HepG2 (cell line): ENCODE results near the gene PRPSAP1. TPM values are rescaled to one million over a fixed set of nuclear protein-coding genes. Genes with fewer than 3 reads are reported as not detected.

Source experiments
- ATAC-seq: fragments of 200-7000 bp; cut with Tn5 transposase; 3 replicates; pipeline ENCODE4 v1.9.1; 2020; ENCODE audit warnings: mild to moderate bottlenecking, moderate library complexity
- BruUV-seq: library from RNA; stranded (reverse); fragments of 400-500 nt; replicated peaks from 2 replicates; lab custom pipeline; 2021; lab: Mats Ljungman, UMichigan
- CTCF ChIA-PET: fragments of 300-600 bp; formaldehyde crosslinking; extraction: SDS; loops from one replicate; lab custom pipeline; 2021; ENCODE audit warnings: low total read pairs, inconsistent platforms, low intra/inter-chr PET ratio; lab: Yijun Ruan, JAX
- POLR2A ChIA-PET: fragments of 350-600 bp; sonication (Branson Sonifier 250); formaldehyde crosslinking; loops from one replicate; lab custom pipeline; 2020; ENCODE audit warnings: antibody characterized with exemption, inconsistent platforms; lab: Yijun Ruan, JAX
- DNase-seq: peaks from one replicate; pipeline ENCODE4 v3.0.0-alpha.2; 2015; ENCODE audit warnings: low spot score
- FAIRE-seq: peaks from 3 replicates; lab custom pipeline; 2011; peaks lifted over from hg19 to GRCh38; lab: Jason Lieb, UNC
- H2AFZ ChIP-seq: one replicate; pipeline ENCODE4 v1.6.1; 2011; ENCODE audit warnings: low read length, inconsistent platforms
- H3K27ac ChIP-seq: fragments of 300-600 bp; 3 replicates; pipeline ENCODE4 v1.8.0; 2011; ENCODE audit warnings: mixed run types, mild to moderate bottlenecking, mixed read lengths, low read length, inconsistent platforms; ENCODE audit not compliant: insufficient read depth; ENCODE audit errors: extremely low read length
- H3K27me3 ChIP-seq, 2 experiments: fragments of 200-600 bp in 1 of 2; 2 replicates in 1 of 2; 3 replicates in 1 of 2; pipeline versions ENCODE4 v1.6.0 to v1.8.0; 2011; ENCODE audit warnings: low read length in 2 of 2, mild to moderate bottlenecking in 2 of 2, moderate library complexity in 2 of 2, inconsistent platforms in 1 of 2; ENCODE audit not compliant: insufficient read depth in 2 of 2, control insufficient read depth in 1 of 2
- H3K36me3 ChIP-seq, 2 experiments: fragments of 200-600 bp in 1 of 2; replicated peaks in 1 of 2; 2 replicates in 1 of 2; 3 replicates in 1 of 2; pipeline versions ENCODE4 v1.5.1 to v1.8.0; 2011; ENCODE audit warnings: low read length in 2 of 2, inconsistent platforms in 1 of 2; ENCODE audit not compliant: insufficient read depth in 2 of 2, control insufficient read depth in 1 of 2
- H3K4me1 ChIP-seq: 2 replicates; pipeline ENCODE4 v1.5.1; 2012; ENCODE audit warnings: low read length, inconsistent platforms; ENCODE audit not compliant: insufficient read depth
- H3K4me2 ChIP-seq: 2 replicates; pipeline ENCODE4 v1.6.0; 2011; ENCODE audit warnings: low read depth, low read length, inconsistent platforms
- H3K4me3 ChIP-seq, 3 experiments: fragments of 200-600 bp in 1 of 3; sonication (generic), shearing (Covaris generic) in 1 of 3; replicated peaks in 1 of 3; 2 replicates each; pipeline ENCODE4 v1.5.1; 2011 to 2016; ENCODE audit warnings: low read length in 3 of 3, inconsistent platforms in 2 of 3, low read depth in 2 of 3, mild to moderate bottlenecking in 2 of 3, control low read depth in 1 of 3, mixed read lengths in 1 of 3; ENCODE audit not compliant: insufficient read depth in 1 of 3
- H3K79me2 ChIP-seq: one replicate; pipeline ENCODE4 v1.6.1; 2011; ENCODE audit warnings: low read length, inconsistent platforms; ENCODE audit not compliant: insufficient read depth
- H3K9ac ChIP-seq: 2 replicates; pipeline ENCODE4 v1.6.0; 2011; ENCODE audit warnings: mild to moderate bottlenecking, low read depth, low read length, inconsistent platforms; ENCODE audit not compliant: insufficient read depth
- H3K9me3 ChIP-seq: 2 replicates; pipeline ENCODE4 v1.5.1; 2012; ENCODE audit warnings: mild to moderate bottlenecking, low read length
- H4K20me1 ChIP-seq: 2 replicates; pipeline ENCODE4 v1.6.0; 2011; ENCODE audit warnings: inconsistent platforms, mild to moderate bottlenecking, low read length, moderate library complexity; ENCODE audit not compliant: insufficient read depth
- CBX2 ChIP-seq, 2 experiments: fragments of 200-600 bp in 1 of 2; sonication (generic); formaldehyde crosslinking in 1 of 2; IDR thresholded peaks; 2 replicates each; pipeline versions ENCODE4 v1.7.0 to v1.8.1; 2018 to 2022; ENCODE audit warnings: low read depth in 2 of 2, low read length in 1 of 2, mild to moderate bottlenecking in 1 of 2, missing genetic modification reagents in 1 of 2
- CEBPB ChIP-seq: IDR thresholded peaks from 2 replicates; pipeline ENCODE4 v1.6.1; 2011; ENCODE audit warnings: low read depth, low read length, improper control_type of control experiment, borderline replicate concordance
- CEBPG ChIP-seq: IDR thresholded peaks from 2 replicates; pipeline ENCODE4 v1.6.1; 2016
- CHD2 ChIP-seq: IDR thresholded peaks from 2 replicates; pipeline ENCODE4 v1.6.1; 2011; ENCODE audit warnings: low read depth, low read length, improper control_type of control experiment
- ERF ChIP-seq: IDR thresholded peaks from 2 replicates; pipeline ENCODE4 v1.6.1; 2018; ENCODE audit warnings: missing biosample characterization, missing genetic modification reagents
- FOXC1 ChIP-seq: sonication (generic); formaldehyde crosslinking; IDR thresholded peaks from 2 replicates; pipeline ENCODE4 v1.8.0; 2022; ENCODE audit warnings: mild to moderate bottlenecking, missing genetic modification reagents, borderline replicate concordance
- GATAD2A ChIP-seq: IDR thresholded peaks from 2 replicates; pipeline ENCODE4 v1.6.1; 2016
- HDAC2 ChIP-seq: sonication (generic); formaldehyde crosslinking; IDR thresholded peaks from 2 replicates; pipeline ENCODE4 v1.4.0; 2020; ENCODE audit warnings: missing genetic modification reagents
- HMGA1 ChIP-seq: sonication (generic); formaldehyde crosslinking; conservative IDR thresholded peaks from 2 replicates; pipeline ENCODE4 v1.4.0; 2020; ENCODE audit warnings: missing genetic modification reagents
- LCORL ChIP-seq, 2 experiments: fragments of 450-650 bp in 1 of 2; sonication (generic) in 1 of 2; formaldehyde crosslinking in 1 of 2; IDR thresholded peaks; 2 replicates each; pipeline versions ENCODE4 v1.5.0 to v1.6.1; 2017 to 2020; ENCODE audit warnings: antibody characterized with exemption in 1 of 2, missing genetic modification reagents in 1 of 2
- MTA1 ChIP-seq: sonication (generic); formaldehyde crosslinking; IDR thresholded peaks from 2 replicates; pipeline ENCODE4 v1.4.0; 2020; ENCODE audit warnings: missing genetic modification reagents, mild to moderate bottlenecking, borderline replicate concordance
- NONO ChIP-seq, 2 experiments: fragments of 450-650 bp in 1 of 2; sonication (generic) in 1 of 2; formaldehyde crosslinking in 1 of 2; IDR thresholded peaks in 1 of 2; conservative IDR thresholded peaks in 1 of 2; 2 replicates each; pipeline versions ENCODE4 v1.6.1 to v1.8.0; 2017 to 2022; ENCODE audit warnings: mild to moderate bottlenecking in 1 of 2, missing genetic modification reagents in 1 of 2, moderate library complexity in 1 of 2
- PRMT3 ChIP-seq: sonication (generic); formaldehyde crosslinking; IDR thresholded peaks from 2 replicates; pipeline ENCODE4 v1.8.1; 2022; ENCODE audit warnings: low read depth, mild to moderate bottlenecking, moderate library complexity, missing genetic modification reagents, borderline replicate concordance
- RBM39 ChIP-seq: fragments of 200-400 bp; formaldehyde crosslinking; IDR thresholded peaks from one replicate; pipeline ENCODE4 v1.6.1; 2018; ENCODE audit warnings: antibody characterized with exemption, mild to moderate bottlenecking, low read depth, low read length; ENCODE audit not compliant: poor library complexity, severe bottlenecking
- TBL1XR1 ChIP-seq: fragments of 150-350 bp; IDR thresholded peaks from 2 replicates; pipeline ENCODE4 v1.6.1; 2014; ENCODE audit warnings: borderline replicate concordance, low read length; ENCODE audit not compliant: partially characterized antibody
- ZNF20 ChIP-seq: sonication (generic); formaldehyde crosslinking; IDR thresholded peaks from 2 replicates; pipeline ENCODE4 v1.4.0; 2020; ENCODE audit warnings: mild to moderate bottlenecking, moderate library complexity, missing genetic modification reagents
- ZNF430 ChIP-seq: sonication (generic); formaldehyde crosslinking; IDR thresholded peaks from 2 replicates; pipeline ENCODE4 v1.9.0; 2021; ENCODE audit warnings: mild to moderate bottlenecking, missing genetic modification reagents
- ZNF629 ChIP-seq: sonication (generic); formaldehyde crosslinking; conservative IDR thresholded peaks from 2 replicates; pipeline ENCODE4 v1.5.0; 2020; ENCODE audit warnings: missing genetic modification reagents
- WGBS: methylation state at CpG from one replicate; pipeline ENCODE4 v1.1.6; 2017; ENCODE audit warnings: low lambda C conversion rate; 5-methylcytosine and 5-hydroxymethylcytosine counted together
- in situ Hi-C: cut with HindIII; loops from 2 replicates; pipeline ENCODE4 v1.10.0; 2017; ENCODE audit warnings: low pct_unique_long_range_greater_than_20kb; ENCODE audit not compliant: extremely low pct_ligation_motif_present
- intact Hi-C: fragments of 100-400 bp; cut with micrococcal nuclease; formaldehyde crosslinking; loops from one replicate; pipeline ENCODE4 v1.10.0; 2022; ENCODE audit not compliant: unreplicated experiment
- polyA plus RNA-seq, 8 experiments: library from polyadenylated mRNA; depleted of rRNA in 3 of 8; stranded (reverse) in 7 of 8; unstranded in 1 of 8; fragments of >200 nt; fragmentation: Illumina TruSeq in 4 of 8; extraction: Trizol in 4 of 8; gene quantifications; 2 replicates each; pipeline versions ENCODE4 v1.2.1 to v1.2.3, GENCODE V29; 2011 to 2016; ENCODE audit warnings: low read depth in 4 of 8, missing spikeins in 1 of 8, mixed read lengths in 1 of 8; ENCODE audit not compliant: insufficient read depth in 1 of 8
- total RNA-seq, 5 experiments: library from RNA; depleted of rRNA; stranded (reverse); fragments of >200 nt; fragmentation: Illumina TruSeq; extraction: Trizol; gene quantifications; 2 replicates each; pipeline ENCODE4 v1.2.3, GENCODE V29; 2016; ENCODE audit warnings: low read depth in 1 of 5

PRPSAP1 gene
- total and polyA plus RNA-seq, 2 of the 13 experiments (the other 11 are each of a cell fraction or from before 2014, with no cell fraction given): 91.1 to 314 TPM

GRCh38 chr17:76350463-76350862, 3.3 kb downstream of the PRPSAP1 start:
- FAIRE-seq (no peak), ATAC-seq (no peak)
- POLR2A ChIA-PET: interaction anchor here (5.3 to 24.7 kb wide), 2 partner anchors 13 to 32 kb away, joined by 115 to 1379 read pairs; partner anchors contain the start of gene SPHK1
- peak overlapping the region in 1 of 3 experiments; percentile 99; a peak in 2 of 6 replicates for H3K4me3 ChIP-seq
- peak overlapping the region; percentile 65; the same call in 1 of the 2 replicates for H3K9ac ChIP-seq
- H4K20me1 ChIP-seq: no peaks in the 10 kb centered on the region
- CTCF ChIA-PET: no interaction called here
- H3K36me3 ChIP-seq: peaks cover 18 to 24% of the 10 kb centered on the region in 2 experiments
- H3K27ac ChIP-seq: peak overlapping the region; percentile 69
- no peaks in the 10 kb centered on the region; a peak in 1 of 5 replicates for H3K27me3 ChIP-seq
- TF ChIP-seq GATAD2A (CRISPR knock-in tag): 0 out of 2 replicates have a peak, but pooled peaks have one; percentile 13
- no peak for TF ChIP-seq TBL1XR1
- no peak for TF ChIP-seq FOXC1 (CRISPR knock-in tag)
- peak; percentile 71 for TF ChIP-seq CEBPG
- TF ChIP-seq NONO (IDR thresholded peaks at IDR 0.05): no peak
- TF ChIP-seq NONO (CRISPR knock-in tag; conservative IDR thresholded peaks at IDR 0.05): no peak
- no peak for TF ChIP-seq RBM39
- TF ChIP-seq CHD2: no peak
- TF ChIP-seq CBX2 (IDR thresholded peaks at IDR 0.05; ENCODE audit: low read depth, low read length): no peak
- TF ChIP-seq CBX2 (CRISPR knock-in tag; IDR thresholded peaks at IDR 0.05; ENCODE audit: low read depth): no peak
- no peak for TF ChIP-seq ZNF20 (CRISPR knock-in tag)
- no peak for TF ChIP-seq PRMT3 (CRISPR knock-in tag)
- no peak for TF ChIP-seq ZNF430 (CRISPR knock-in tag)
- TF ChIP-seq ERF: 0 out of 2 replicates have a peak, but pooled peaks have one; percentile 3
- no peak for TF ChIP-seq LCORL (IDR thresholded peaks at IDR 0.05)
- TF ChIP-seq LCORL (CRISPR knock-in tag; IDR thresholded peaks at IDR 0.05): 0 out of 2 replicates have a peak, but pooled peaks have one; percentile 31
- peak; percentile 60 for TF ChIP-seq ZNF629 (CRISPR knock-in tag)
- TF ChIP-seq HDAC2 (CRISPR knock-in tag): no peak
- TF ChIP-seq CEBPB: peak; percentile 73
- TF ChIP-seq HMGA1 (CRISPR knock-in tag): no peak
- TF ChIP-seq MTA1: no peak
- TF ChIP-seq, all 625 proteins: peak for 6
- WGBS: 91% methylated on average over 5 of the region's 5 CpGs
- Histone ChIP-seq H3K79me2 (peaks cover 52% of the 10 kb centered on the region), H2AFZ (no peak overlapping the region), H3K9me3 (no peaks in the 10 kb centered on the region), H3K4me1 (peaks cover 53% of the 10 kb centered on the region), H3K4me2 (peak overlapping the region; percentile 82)
- DNase-seq: no peak
- no TSS peak for BruUV-seq
- in situ Hi-C loops (loop anchor here (5.0 kb wide), 1 partner anchor 37 kb away; no protein-coding TSS in a partner anchor), intact Hi-C loops (no loop called here)
